A172 (cell line): ENCODE data around the gene GTF2A1L. TPM values are rescaled to one million over a fixed set of nuclear protein-coding genes. Genes with fewer than 3 reads are reported as not detected.

Experiments used
- total RNA-seq: library from RNA; depleted of rRNA; stranded (reverse); fragments of >200 nt; shearing (Covaris generic); gene quantifications from 2 replicates; pipeline ENCODE4 v1.2.3, GENCODE V29; 2014; rRNA removed

GTF2A1L gene
- total RNA-seq, 1 experiment from 2014 or later = not detected

Other genes with a start within 250 kb of the GTF2A1L start
- gene PPP1R21, start 177.1 kb upstream of the GTF2A1L start, total RNA-seq = 10.9 and 18.3 TPM in 2 replicates
- 2.5 and 3.4 TPM in 2 replicates for gene STON1, start 87.7 kb upstream of the GTF2A1L start, total RNA-seq
- not detected in 2 replicates for gene LHCGR, start 137.9 kb downstream of the GTF2A1L start, total RNA-seq